NCI-H1694 treated with DMSO at 0.1 percent for 48 hours (cell line): ENCODE results near the gene PRKCZ.

Experiments
- DNase-seq: peaks from one replicate; lab custom pipeline; 2025; lab: John Stamatoyannopoulos, UW

PRKCZ gene

GRCh38 chr1:2179283-2180013 lies 129.2 kb downstream of the PRKCZ start:
- no peak for DNase-seq

- no peak for DNase-seq
Measured at GRCh38 chr1:2180297-2181245, 130.4 kb downstream of the PRKCZ start.

DNA sequence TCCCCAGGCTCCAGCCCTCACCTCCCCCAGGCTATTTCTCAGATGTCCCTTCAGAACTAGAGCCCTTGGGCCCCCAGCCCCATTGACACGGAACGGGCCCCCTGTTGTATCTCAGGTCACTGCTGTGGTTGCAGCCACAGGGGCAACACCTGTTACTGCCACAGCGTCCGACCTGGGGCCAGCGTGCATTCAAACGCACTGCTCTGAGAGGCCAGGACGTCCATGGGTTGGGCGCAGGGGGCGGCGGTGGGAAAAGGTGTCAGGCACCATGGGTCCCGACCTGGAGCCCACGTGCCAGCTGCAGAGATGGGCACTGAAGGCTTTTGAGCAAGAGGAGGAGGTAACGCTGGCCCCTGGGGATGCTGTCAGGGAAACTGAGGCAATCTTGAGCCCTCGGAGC lies 131.1 kb downstream of the PRKCZ start:
- no peak for DNase-seq

- DNase-seq: no peak
Measured at GRCh38 chr1:2181752-2182151, 131.5 kb downstream of the PRKCZ start.

GRCh38 chr1:2182376-2182775 lies 132.2 kb downstream of the PRKCZ start:
- no peak for DNase-seq

DNA sequence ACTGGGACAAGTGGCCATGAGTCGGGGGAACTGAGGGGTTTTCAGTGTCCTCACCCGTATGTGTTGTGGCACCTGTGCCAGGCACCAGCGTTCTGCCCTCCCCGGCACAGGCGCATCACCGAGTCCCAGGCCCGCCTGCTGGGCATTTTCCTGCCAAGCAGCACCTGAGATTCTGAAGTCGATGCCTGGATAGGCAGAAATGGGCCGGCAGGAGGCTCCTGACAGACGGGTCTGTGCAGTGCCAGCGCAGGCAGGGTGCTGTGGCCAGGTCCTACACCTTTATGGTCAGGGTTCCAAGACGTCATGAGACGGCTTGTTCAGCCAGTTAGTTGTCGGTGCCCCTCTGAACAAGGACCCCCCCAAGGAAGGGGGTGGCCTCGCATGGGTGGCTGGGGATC lies 133.7 kb downstream of the PRKCZ start:
- DNase-seq: no peak

GRCh38 chr1:2184531-2184930 lies 134.3 kb downstream of the PRKCZ start:
- DNase-seq: no peak

DNA sequence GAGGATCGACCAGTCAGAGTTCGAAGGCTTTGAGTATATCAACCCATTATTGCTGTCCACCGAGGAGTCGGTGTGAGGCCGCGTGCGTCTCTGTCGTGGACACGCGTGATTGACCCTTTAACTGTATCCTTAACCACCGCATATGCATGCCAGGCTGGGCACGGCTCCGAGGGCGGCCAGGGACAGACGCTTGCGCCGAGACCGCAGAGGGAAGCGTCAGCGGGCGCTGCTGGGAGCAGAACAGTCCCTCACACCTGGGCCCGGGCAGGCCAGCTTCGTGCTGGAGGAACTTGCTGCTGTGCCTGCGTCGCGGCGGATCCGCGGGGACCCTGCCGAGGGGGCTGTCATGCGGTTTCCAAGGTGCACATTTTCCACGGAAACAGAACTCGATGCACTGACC lies 134.7 kb downstream of the PRKCZ start:
- DNase-seq: no peak

DNA sequence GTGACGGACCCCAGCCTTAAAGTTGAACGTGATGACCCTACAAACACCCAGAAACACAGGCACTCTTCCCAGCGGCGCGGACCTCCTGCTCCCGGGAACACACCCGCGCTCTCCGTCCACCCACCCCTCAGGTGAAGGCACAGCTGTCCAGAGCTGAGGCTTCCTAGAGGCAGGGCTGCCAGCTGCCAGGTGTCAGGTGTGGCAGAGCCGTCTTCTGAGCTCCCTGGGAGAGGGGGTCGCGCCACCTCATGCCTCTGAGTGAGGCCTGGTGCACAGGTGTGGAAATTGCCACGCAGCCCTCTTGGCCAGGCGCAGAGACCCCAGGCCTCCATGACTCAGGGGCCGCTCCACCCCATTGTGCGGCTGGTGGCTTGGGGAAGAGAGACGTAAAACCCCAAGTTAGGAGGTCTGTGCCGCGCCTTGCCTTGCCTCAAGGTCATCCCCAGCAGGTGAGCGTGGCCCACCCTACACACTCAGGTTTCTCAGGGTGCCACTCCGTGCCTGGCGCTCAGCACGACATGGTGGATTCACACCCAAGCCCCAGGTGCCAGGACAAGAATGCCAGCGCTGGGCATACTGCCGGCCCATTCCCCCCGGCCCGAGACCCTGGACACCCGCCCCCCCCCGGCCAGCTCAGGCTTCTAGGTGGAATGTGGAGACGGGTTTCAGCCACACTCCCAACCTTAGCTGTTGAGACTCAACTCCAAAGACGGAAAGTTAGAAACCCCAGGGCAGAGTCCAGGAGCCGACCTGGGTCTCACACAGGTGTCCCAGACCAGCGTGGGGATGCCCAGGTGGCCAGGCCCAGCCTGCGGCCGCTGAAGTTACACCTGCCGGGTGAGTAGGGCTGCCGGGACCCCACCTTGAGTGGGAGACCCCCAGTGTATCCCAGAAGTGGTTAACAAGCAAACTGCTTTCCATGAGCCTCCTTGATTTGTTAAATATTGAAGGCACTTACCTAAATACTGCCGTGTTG lies 136.0 kb downstream of the PRKCZ start:
- DNase-seq: no peak

DNA sequence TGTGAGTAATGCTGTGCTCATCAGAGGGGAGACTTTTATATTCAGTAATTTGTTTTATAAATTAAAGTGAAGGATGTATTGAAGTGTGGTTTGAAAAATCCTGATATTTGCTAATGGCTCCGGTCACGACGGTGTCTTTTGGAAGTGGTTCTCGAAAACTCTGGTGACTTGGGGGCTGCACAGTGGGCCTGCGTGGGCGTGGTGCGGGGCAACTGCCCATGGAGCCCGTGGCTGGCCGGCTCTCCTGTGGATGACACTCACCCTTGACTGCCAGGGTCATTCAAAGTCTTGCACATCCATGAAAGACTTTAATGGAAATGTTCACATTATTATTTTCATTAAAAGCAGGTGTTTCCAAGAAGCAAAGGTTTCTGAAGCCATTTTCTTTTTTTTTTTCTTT lies 136.7 kb downstream of the PRKCZ start:
- DNase-seq: no peak

DNA sequence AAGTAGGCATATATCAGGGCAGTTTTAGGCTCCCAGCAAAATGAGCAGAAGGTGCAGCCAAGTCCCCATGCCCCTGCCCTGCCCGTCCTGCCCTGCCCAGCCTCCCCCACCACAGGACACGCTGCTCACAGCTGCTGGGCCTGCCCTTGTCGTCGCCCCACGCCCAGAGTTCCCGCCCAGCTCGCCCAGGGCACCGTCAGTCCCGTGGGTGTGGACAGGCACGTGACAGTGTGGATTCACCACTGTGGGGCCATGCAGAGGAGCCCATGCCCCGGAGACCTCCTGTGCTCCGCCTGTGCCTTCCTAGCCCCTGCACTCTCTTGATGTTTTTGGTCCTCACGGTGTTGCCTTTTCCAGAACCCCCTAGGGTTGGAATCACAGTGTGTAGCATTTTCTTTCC lies 137.4 kb downstream of the PRKCZ start:
- no peak for DNase-seq

DNA sequence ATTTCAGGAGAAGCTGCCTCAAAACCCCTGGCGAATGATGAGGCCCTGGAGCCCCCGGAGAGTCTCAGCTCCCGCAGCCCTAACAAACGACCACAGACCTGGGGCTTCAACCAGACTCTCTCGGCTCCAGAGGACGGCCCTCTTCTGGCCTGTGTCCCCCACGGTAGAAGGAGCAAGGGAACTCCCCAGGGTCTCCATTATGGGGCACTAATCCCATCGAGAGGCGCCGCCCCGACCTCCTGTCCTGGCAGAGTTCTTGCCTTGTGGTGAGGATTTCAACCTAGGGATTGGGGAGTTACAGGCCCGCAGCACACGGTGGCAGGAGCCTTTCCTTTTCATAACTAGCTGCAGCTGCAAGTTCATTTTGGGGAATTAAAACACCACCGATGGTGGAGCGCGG lies 138.1 kb downstream of the PRKCZ start:
- DNase-seq: no peak

- DNase-seq: peak; percentile 70
Measured at GRCh38 chr1:2189459-2190425, 139.5 kb downstream of the PRKCZ start.

DNA sequence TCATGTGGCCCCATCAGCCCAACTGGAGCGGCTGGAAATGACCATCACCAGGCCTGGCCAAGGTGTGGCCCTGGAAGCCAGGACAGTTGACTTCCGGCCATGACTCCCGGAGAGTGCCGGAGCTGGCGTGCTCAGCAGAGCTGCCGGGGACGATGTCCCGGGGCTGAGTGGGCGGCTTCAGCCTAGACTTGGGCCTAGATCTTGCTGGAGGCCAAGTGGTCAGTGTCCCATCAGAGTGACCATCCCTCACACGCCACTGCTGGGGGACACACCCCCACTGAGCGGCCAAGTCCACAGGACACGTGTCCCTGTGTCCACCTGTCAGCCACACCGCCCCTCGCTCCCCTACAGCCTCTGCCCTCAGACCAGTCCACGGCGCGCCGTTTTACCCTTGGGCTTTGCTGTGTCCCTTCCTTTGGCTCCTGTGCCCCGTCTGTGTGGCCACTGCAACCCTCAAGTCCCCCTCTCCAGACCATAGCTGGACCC lies 140.3 kb downstream of the PRKCZ start:
- no peak for DNase-seq

DNA sequence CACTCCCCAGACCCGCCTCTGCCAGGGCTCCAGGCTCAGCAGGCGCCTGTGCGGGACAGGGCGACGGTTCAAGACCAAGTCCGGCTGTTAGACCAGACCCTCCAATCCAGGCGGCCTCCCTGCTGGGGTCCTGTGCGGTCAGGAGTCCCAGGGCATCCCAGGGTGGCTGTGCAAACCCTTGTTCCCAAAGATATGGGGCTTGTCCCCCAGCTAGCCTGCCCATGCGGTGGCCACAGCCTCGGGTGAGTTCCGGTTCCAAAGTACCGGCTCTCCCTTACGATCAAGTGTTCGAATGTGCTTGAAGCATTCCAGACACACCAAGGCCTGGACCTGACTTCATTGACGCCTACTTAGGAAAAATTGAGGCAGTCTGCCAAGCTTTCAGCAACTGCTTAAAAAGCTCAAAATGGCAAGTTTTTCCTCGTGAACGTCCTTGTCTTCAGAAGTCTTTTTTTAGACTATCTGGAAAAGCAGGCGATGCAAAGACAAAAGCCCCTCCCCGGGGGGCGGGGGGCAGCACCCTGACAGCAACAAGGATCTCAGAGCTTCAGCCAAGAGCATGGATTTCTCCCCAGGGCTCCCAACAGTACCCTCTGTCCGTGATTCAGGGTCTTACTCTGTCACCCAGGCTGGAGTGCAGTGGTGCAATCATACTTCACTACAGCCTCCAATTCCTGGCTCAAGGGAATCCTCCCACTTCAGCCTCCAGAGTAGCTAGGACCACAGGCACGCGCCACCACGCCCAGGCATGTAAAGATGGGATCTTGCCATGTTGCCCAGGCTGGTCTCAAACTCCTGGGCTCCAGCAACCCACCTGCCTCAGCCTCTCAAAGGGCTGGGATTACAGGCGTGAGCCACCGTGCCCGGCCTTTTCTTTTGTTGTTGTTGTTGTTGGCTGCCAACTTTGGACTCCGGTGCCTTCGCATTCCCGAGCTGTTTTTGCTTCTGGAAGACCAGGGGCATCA lies 142.1 kb downstream of the PRKCZ start:
- DNase-seq: no peak

DNA sequence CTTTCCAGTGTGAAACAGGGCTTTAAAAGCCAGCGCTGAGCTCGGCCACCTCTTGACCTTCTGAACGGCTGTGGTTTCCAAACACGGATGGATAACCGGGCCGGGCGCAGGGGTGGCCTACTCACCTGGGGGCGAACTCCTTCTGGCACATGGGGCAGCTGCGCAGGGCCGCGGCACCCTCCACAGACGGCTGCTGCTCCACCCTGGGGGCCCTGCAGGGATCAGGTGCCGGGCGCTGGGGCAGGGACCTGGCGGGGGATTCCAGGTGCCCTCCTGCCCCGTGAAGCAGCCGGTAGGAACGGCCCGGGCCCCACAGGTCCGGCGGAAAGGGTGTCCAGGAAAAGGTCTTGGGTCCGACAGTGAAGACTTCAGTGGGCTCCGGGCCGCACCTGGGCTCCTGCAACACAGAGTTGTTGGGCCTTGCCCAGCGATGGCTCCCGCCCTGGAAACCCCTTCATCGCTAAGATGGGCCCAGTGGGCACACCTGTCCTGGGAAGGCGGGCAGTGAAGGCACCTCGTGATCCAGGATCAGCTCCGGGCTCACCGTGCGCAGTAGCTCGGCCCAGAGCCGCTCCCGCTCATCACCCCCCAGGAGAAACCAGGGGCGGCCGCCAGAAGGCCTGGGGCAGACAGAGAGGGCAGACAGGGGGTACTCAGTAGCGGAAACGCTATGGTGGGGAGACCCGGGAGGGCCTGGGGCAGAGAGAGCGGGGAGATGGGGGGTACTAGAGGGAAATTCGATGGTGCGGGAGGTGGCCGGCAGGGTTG lies 143.5 kb downstream of the PRKCZ start:
- DNase-seq: no peak

DNA sequence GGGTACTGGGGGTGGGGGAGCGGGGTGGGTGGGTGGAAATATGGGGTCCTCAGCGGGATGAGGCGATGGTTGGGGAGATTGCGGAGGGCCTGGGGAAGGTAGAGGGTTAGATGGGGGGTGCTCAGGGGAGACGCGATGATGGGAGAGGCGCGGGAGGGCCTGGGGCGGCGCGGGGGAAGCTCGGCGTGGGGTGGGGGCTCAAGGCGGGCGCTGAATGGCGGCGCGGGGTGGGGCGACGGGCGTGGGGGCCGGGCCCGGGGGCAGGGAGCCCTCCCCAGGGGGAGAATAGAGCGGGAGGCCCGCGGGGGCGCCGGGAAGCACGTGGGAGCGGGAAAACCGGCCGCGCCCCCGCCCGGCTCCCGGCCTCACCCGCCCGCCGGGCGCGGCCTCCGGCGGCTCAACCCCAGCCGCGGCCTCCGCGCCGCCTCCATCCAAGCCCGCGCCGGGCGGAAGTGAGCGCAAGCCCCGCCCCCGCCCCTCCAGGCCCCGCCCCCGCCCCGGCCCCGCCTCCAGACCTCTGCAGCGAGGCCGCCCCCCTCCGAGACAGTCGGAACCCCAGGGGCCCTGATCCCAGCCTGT lies 144.2 kb downstream of the PRKCZ start, which contains the start of gene FAAP20:
TSS of gene FAAP20 (minus strand) at position 454 of the 579 bp plus-strand sequence. CDS start at position 431, 23 bp downstream.
- no peak for DNase-seq
